Aorta (tissue), 5 donors: ENCODE measurements around the gene CUBN. TPM values are rescaled to one million over a fixed set of nuclear protein-coding genes. Genes with fewer than 3 reads are reported as not detected.
A peak's percentile ranks its signal among the peaks of the same experiment; 100 is the strongest.

Experiments used
- ATAC-seq: fragments of 200-7000 bp; cut with Tn5 transposase; one replicate; pipeline ENCODE4 v1.9.1; 2022; ENCODE audit warnings: moderate library complexity; ENCODE audit not compliant: low FRiP score
- DNase-seq, 2 donors: peaks; one replicate each; pipeline ENCODE4 v3.0.0-alpha.2; 2020
- H3K27ac ChIP-seq, 2 donors: one replicate each; pipeline ENCODE4 v1.5.1; 2013; ENCODE audit warnings: low read length in 2 of 2, mild to moderate bottlenecking in 2 of 2, moderate library complexity in 2 of 2, control low read depth in 1 of 2, inconsistent platforms in 1 of 2, low read depth in 1 of 2
- H3K27me3 ChIP-seq, 2 donors: one replicate each; pipeline ENCODE4 v1.6.1; 2013; ENCODE audit warnings: control low read depth in 1 of 2, low read length in 1 of 2, mild to moderate bottlenecking in 1 of 2, moderate library complexity in 1 of 2; ENCODE audit not compliant: insufficient read depth in 2 of 2, control insufficient read depth in 1 of 2
- H3K36me3 ChIP-seq, 2 donors: one replicate each; pipeline ENCODE4 v1.6.1; 2013; ENCODE audit warnings: control low read depth in 1 of 2, low read length in 1 of 2, mild to moderate bottlenecking in 1 of 2; ENCODE audit not compliant: insufficient read depth in 2 of 2, control insufficient read depth in 1 of 2
- H3K4me1 ChIP-seq, 2 donors: one replicate each; pipeline ENCODE4 v1.6.1; 2013; ENCODE audit warnings: low read length in 2 of 2, control low read depth in 1 of 2, mild to moderate bottlenecking in 1 of 2, moderate library complexity in 1 of 2; ENCODE audit not compliant: insufficient read depth in 2 of 2, control insufficient read depth in 1 of 2
- H3K4me3 ChIP-seq, 2 donors: one replicate each; pipeline ENCODE4 v1.5.1; 2013; ENCODE audit warnings: low read length in 2 of 2, control low read depth in 1 of 2, mild to moderate bottlenecking in 1 of 2
- H3K9me3 ChIP-seq: one replicate; pipeline ENCODE4 v1.6.1; 2013; ENCODE audit warnings: mild to moderate bottlenecking, low read length; ENCODE audit not compliant: control insufficient read depth
- WGBS, 2 donors: extraction: QIAGEN DNeasy Blood & Tissue Kit; methylation state at CpG; one replicate each; pipeline ENCODE4 v1.1.7; 2013; 5-methylcytosine and 5-hydroxymethylcytosine counted together
- intact Hi-C, 2 donors: fragments of 100-400 bp; cut with DNase I; formaldehyde crosslinking; loops; one replicate each; pipeline versions ENCODE4 v1.14.2 to v1.15.0; 2022
- polyA plus RNA-seq, 2 donors: library from polyadenylated mRNA; stranded (reverse); fragments of 200-250 nt; gene quantifications; one replicate each; pipeline ENCODE4 v1.2.3, GENCODE V29; 2013
- total RNA-seq, 2 donors: library from RNA; stranded (reverse); fragmentation: NEBNext Ultra II Directional; extraction: Animal tissue kit (Norgen Biotek cat#: 25700); gene quantifications; one replicate each; pipeline ENCODE4 v1.2.1, GENCODE V29; 2021
- donor health status: healthy with polysubstance abuse.
- donor health status: Bipolar disorder and iron deficiency.
- donor health status: DM: no; HTN: no; CAD: no.
- donor health status: DM: no; HTN: no; CAD: no.
- donor health status: DM: yes; HTN: yes; CAD: no.

The CUBN gene
- total and polyA plus RNA-seq, 4 donors = 0.13 to 5.2 (median 2.6) TPM

GRCh38 chr10:17004801-17005380 lies 124.7 kb downstream of the CUBN start:
- no peaks in the 10 kb centered on the region for H3K27me3 ChIP-seq
- WGBS, 2 donors = 95 to 97% methylated on average over 6 of the region's 6 CpGs
- H3K4me1 ChIP-seq = peaks cover 0 to 8% of the 10 kb centered on the region in 2 donors
- DNase-seq (no peak), ATAC-seq (no peak)
- H3K4me3 ChIP-seq = no peak overlapping the region
- H3K9me3 ChIP-seq = no peaks in the 10 kb centered on the region
- H3K36me3 ChIP-seq = no peaks in the 10 kb centered on the region
- intact Hi-C loops = loop anchor here (5.0 to 10.0 kb wide), 6 partner anchors 60 to 222 kb away; partner anchors contain the start of gene VIM (in 1 of the 2)
- H3K27ac ChIP-seq = no peak overlapping the region

DNA sequence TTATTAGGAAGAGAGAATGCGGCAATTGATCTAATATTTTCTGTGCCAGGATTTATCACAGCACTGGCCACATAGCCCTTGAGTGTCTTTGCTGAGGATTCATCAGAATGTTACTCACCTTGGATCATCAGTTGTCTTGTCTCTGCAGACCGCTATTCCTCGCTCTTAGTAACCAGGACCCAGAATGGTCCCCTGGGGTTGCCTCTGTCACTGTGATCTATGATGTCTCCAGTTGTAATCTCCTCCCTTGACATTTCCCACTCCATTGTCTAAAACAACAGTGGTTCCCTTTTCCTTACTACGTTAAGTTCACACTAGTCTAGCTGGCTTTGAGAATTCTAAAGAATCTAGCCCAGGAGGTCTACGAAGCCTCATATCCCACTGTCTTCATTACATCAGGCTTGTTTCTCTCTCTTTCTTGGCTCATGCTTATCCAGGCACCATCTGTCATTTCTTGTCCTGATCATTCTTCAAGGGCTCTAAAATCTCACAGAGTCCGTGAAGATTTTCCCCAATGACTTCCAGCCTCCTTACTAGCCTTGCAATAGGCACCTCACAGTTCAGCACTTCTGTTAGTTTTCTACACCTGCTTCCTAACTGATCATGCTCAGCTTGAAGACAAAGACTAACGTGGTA lies 125.8 kb downstream of the CUBN start:
- Histone ChIP-seq H3K27me3 (no peaks in the 10 kb centered on the region), H3K9me3 (no peaks in the 10 kb centered on the region), H3K4me1 (peaks cover 0 to 8% of the 10 kb centered on the region in 2 donors), H3K27ac (peak overlapping the region; percentile 54 to 74), H3K4me3 (no peak overlapping the region), H3K36me3 (no peaks in the 10 kb centered on the region)
- intact Hi-C loops = loop anchor here (5.0 to 10.0 kb wide), 6 partner anchors 61 to 224 kb away; partner anchors contain the start of gene VIM (in 1 of the 2)
- no peak for DNase-seq
- 85 to 86% methylated on average over 7 of the region's 7 CpGs for WGBS, 2 donors
- ATAC-seq = no peak

DNA sequence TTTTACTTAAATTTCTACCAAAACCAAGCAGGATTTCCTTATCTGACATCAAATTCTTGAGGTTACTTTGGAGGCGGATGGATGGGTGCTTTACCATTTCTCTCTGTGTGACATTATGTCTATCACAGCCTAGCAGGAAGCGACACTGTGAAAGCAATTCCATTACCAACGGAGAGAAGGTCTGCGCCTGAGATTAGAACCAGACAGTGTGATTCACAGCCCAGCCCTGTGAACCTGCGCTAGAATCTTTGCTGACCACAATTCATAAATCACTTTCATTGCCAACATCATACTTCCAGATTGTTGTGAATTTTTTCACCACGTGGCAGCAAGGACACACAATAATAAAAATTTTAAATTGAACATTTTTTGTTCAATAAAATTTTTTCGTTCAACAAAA lies 126.5 kb downstream of the CUBN start:
- Histone ChIP-seq H3K4me1 (peaks cover 0 to 8% of the 10 kb centered on the region in 2 donors), H3K36me3 (no peaks in the 10 kb centered on the region), H3K4me3 (no peak overlapping the region), H3K27ac (peak overlapping the region; percentile 4 to 91), H3K9me3 (no peaks in the 10 kb centered on the region), H3K27me3 (no peaks in the 10 kb centered on the region)
- peak; percentile 40 for ATAC-seq
- intact Hi-C loops = loop anchor here (5.0 to 10.0 kb wide), 6 partner anchors 62 to 224 kb away; partner anchors contain the start of gene VIM (in 1 of the 2)
- 39 to 54% methylated on average over 7 of the region's 7 CpGs for WGBS, 2 donors
- no peak for DNase-seq

DNA sequence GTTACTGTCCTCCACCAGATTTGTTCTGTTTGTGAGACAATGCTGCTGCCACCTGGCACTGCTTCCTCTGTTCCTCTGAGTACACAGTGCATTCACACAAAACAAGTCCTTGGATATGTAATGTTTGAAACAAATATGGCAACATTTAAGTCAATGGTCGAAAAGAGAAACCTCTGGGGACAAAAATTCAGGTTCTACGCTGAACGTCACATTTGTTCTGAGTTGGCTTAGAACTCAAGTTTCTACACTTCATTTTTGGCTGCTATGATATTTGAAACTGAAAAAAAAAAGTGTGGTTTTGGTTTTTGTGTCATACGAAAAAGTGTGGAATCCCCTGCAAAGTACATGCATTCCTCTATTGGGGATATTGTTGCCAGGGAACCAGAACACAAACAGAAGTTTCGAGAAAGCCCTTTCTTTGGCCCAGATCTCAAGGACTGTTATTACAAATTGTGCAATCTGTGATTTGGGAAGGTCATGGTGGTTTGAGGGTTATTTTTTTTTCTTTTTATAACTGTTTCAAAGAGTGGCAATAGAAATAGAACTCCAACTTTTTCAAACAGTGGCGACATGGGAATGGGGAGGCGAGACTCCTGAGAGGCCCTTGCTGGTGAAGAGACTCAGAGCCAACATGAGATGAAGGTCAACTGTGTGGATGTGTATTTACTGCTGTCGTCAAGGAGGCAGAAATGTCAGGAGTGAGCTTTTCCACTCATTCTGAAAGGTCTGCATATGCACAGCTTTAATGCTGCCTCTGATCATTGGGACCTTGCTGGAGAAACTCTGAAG lies 127.5 kb downstream of the CUBN start:
- 1 to 3% methylated on average over 8 of the region's 8 CpGs for WGBS, 2 donors
- DNase-seq = no peak

GRCh38 chr10:17001297-17001744 lies 128.3 kb downstream of the CUBN start:
- H3K4me3 ChIP-seq = no peak overlapping the region
- intact Hi-C loops = loop anchor here (5.0 to 10.0 kb wide), 6 partner anchors 63 to 226 kb away; partner anchors contain the start of gene VIM (in 1 of the 2)
- peak in 1 of 2 donors; percentile 68 for DNase-seq
- peaks cover 0 to 8% of the 10 kb centered on the region in 2 donors for H3K4me1 ChIP-seq
- H3K9me3 ChIP-seq = no peaks in the 10 kb centered on the region
- WGBS, 2 donors = 46 to 49% methylated on average over 9 of the region's 9 CpGs
- H3K36me3 ChIP-seq = no peaks in the 10 kb centered on the region
- no peaks in the 10 kb centered on the region for H3K27me3 ChIP-seq
- peak; percentile 59 for ATAC-seq
- H3K27ac ChIP-seq = peak overlapping the region in 1 of 2 donors; percentile 98

More for the DNA sequence above, 127.5 kb downstream of the CUBN start:
- Histone ChIP-seq H3K36me3 (no peaks in the 10 kb centered on the region), H3K27ac (peak overlapping the region; percentile 87 to 99), H3K27me3 (no peaks in the 10 kb centered on the region), H3K4me1 (peaks cover 0 to 8% of the 10 kb centered on the region in 2 donors), H3K4me3 (peak overlapping the region in 1 of 2 donors; percentile 32), H3K9me3 (no peaks in the 10 kb centered on the region)
- intact Hi-C loops = loop anchor here (5.0 to 10.0 kb wide), 6 partner anchors 63 to 225 kb away; partner anchors contain the start of gene VIM (in 1 of the 2)
- ATAC-seq = peak; percentile 90

DNA sequence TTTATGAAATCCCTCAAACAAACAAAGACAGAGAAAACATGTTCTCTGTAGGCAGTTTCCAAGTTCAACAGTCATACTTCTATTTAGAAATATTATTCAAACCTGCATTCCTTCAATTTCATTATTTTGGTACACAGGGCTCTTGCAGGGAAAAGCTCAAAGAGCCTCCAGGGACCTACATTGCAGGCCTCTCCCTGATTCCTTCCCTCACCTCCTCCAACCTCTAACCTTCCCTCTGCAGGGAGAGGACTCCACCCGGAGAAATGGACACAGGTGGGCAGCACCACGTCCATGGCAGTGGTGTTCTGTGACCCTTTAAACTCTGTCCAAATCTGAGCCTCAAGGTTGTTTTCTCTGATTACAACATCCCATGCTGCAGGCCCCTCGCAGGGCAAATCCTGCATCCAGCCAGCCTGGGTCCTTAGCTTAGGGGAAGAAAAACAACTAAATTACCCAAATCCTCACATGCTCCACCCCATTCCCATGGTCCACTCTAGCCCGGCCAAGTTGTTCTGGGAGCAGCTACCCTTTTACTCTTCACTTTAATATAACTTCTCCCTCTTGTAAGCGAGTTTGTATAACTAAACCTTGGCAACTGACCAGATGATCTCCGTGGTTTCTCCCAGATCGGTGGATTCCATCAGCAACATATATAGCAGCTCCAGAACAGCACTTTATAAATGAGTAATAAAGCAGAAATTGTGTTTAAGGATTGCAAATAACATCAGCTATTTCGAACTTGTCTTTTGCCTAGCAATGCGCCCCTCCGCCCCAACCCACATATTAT lies 129.8 kb downstream of the CUBN start:
- Histone ChIP-seq H3K4me3 (no peak overlapping the region), H3K4me1 (peaks cover 0 to 10% of the 10 kb centered on the region in 2 donors), H3K27me3 (no peaks in the 10 kb centered on the region), H3K36me3 (no peaks in the 10 kb centered on the region), H3K9me3 (no peaks in the 10 kb centered on the region), H3K27ac (peak overlapping the region; percentile 14 to 97)
- ATAC-seq (peak; percentile 16), DNase-seq (no peak)
- intact Hi-C loops = loop anchor here (5.0 to 10.0 kb wide), 7 partner anchors 55 to 227 kb away; partner anchors contain the start of gene VIM (in 1 of the 2)
- 28 to 31% methylated on average over 10 of the region's 10 CpGs for WGBS, 2 donors

GRCh38 chr10:16996530-16996964 lies 133.1 kb downstream of the CUBN start:
- no peak for ATAC-seq
- H3K4me3 ChIP-seq = no peak overlapping the region
- WGBS, 2 donors = 8 to 10% methylated on average over 6 of the region's 6 CpGs
- peaks cover 0 to 7% of the 10 kb centered on the region in 2 donors for H3K4me1 ChIP-seq
- intact Hi-C loops = loop anchor here in 1 of 2 donors (10.0 kb wide), 1 partner anchor 52 kb away; no protein-coding TSS in a partner anchor
- peak overlapping the region in 1 of 2 donors; percentile 64 for H3K27ac ChIP-seq
- H3K36me3 ChIP-seq = no peaks in the 10 kb centered on the region
- no peaks in the 10 kb centered on the region for H3K27me3 ChIP-seq
- no peak for DNase-seq
- no peaks in the 10 kb centered on the region for H3K9me3 ChIP-seq
